ENCODE measurements around the gene MRPL49. TPM values are rescaled to one million over a fixed set of nuclear protein-coding genes. Genes with fewer than 3 reads are reported as not detected.

Gene MRPL49
- total and polyA plus RNA-seq, 9 of the 15 experiments (the other 6 are each of a cell fraction or from before 2014, with no cell fraction given), result 74.3 to 132 (median 91.2) TPM

DNA sequence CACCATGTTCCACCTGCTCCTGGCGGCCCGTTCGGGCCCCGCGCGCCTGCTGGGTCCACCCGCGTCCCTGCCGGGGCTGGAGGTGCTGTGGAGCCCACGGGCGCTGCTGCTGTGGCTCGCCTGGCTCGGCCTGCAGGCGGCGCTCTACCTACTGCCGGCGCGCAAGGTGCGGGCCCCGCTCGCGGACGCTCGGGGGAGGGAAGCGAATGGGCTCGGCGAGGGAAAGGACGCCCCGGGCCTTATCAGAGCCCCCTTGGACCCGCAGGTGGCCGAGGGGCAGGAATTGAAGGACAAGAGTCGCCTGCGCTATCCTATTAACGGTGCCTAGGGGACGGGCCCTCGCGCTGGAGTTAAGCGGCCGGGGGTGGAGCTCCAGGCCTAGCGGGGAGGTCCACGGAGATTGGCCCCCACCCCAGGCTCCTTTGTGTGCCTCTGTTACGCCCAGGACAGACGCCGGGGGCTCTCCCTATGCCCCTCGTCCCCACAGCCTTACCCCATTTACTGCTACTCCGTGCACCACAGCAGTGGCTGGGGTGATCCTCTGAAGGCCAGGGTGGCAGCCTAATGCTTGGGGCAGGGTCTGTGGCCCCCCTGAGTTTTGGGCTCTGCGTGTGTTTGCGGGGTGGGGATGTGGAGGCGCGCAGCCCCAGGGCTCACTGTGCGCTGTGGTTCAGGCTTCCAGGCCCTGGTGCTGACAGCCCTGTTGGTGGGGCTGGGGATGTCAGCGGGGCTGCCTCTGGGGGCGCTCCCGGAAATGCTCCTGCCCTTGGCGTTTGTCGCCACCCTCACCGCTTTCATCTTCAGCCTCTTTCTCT, 9.4 kb upstream of the MRPL49 start (continued):
- TF ChIP-seq, protein P1, sequence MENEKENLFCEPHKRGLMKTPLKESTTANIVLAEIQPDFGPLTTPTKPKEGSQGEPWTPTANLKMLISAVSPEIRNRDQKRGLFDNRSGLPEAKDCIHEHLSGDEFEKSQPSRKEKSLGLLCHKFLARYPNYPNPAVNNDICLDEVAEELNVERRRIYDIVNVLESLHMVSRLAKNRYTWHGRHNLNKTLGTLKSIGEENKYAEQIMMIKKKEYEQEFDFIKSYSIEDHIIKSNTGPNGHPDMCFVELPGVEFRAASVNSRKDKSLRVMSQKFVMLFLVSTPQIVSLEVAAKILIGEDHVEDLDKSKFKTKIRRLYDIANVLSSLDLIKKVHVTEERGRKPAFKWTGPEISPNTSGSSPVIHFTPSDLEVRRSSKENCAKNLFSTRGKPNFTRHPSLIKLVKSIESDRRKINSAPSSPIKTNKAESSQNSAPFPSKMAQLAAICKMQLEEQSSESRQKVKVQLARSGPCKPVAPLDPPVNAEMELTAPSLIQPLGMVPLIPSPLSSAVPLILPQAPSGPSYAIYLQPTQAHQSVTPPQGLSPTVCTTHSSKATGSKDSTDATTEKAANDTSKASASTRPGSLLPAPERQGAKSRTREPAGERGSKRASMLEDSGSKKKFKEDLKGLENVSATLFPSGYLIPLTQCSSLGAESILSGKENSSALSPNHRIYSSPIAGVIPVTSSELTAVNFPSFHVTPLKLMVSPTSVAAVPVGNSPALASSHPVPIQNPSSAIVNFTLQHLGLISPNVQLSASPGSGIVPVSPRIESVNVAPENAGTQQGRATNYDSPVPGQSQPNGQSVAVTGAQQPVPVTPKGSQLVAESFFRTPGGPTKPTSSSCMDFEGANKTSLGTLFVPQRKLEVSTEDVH (IDR thresholded peaks at IDR 0.05; ENCODE audit: low read depth, partially characterized antibody), result no peak
- TF ChIP-seq CBX8 (IDR thresholded peaks at IDR 0.05; ENCODE audit: borderline replicate concordance, extremely low read depth, low read depth, low read length, poor library complexity, severe bottlenecking) (no peak), TAF7 (tag; IDR thresholded peaks at IDR 0.05) (0 out of 2 replicates have a peak, but pooled peaks have one; percentile 24), ZBTB8A (IDR thresholded peaks at IDR 0.05; ENCODE audit: partially characterized antibody) (no peak), XRCC3 (IDR thresholded peaks at IDR 0.05) (no peak), NR1H2 (CRISPR knock-in tag; IDR thresholded peaks at IDR 0.05) (peak; percentile 51; the same call in 1 of the 2 replicates), CCAR2 (IDR thresholded peaks at IDR 0.05; ENCODE audit: low read depth, low read length) (no peak), PRMT5 (CRISPR knock-in tag; IDR thresholded peaks at IDR 0.05) (0 out of 2 replicates have a peak, but pooled peaks have one; percentile 20), PYGO2 (tag; IDR thresholded peaks at IDR 0.05) (no peak), RBM17 (IDR thresholded peaks at IDR 0.05; ENCODE audit: borderline replicate concordance, low read depth, low read length) (no peak), TAF1 (IDR thresholded peaks at IDR 0.05; ENCODE audit: control insufficient read depth, extremely low read depth, insufficient read depth, low read length, severe bottlenecking) (peak; percentile 15), ZNF717 (CRISPR knock-in tag; IDR thresholded peaks at IDR 0.05) (no peak), PTBP1 (IDR thresholded peaks at IDR 0.05; ENCODE audit: low read depth, low read length) (no peak), MAFG (tag; conservative IDR thresholded peaks at IDR 0.05) (no peak), GTF2A2 (tag; IDR thresholded peaks at IDR 0.05) (no peak), MYNN (IDR thresholded peaks at IDR 0.05) (no peak), MYNN (CRISPR knock-in tag; IDR thresholded peaks at IDR 0.05) (no peak)
- TF ChIP-seq, protein P2, sequence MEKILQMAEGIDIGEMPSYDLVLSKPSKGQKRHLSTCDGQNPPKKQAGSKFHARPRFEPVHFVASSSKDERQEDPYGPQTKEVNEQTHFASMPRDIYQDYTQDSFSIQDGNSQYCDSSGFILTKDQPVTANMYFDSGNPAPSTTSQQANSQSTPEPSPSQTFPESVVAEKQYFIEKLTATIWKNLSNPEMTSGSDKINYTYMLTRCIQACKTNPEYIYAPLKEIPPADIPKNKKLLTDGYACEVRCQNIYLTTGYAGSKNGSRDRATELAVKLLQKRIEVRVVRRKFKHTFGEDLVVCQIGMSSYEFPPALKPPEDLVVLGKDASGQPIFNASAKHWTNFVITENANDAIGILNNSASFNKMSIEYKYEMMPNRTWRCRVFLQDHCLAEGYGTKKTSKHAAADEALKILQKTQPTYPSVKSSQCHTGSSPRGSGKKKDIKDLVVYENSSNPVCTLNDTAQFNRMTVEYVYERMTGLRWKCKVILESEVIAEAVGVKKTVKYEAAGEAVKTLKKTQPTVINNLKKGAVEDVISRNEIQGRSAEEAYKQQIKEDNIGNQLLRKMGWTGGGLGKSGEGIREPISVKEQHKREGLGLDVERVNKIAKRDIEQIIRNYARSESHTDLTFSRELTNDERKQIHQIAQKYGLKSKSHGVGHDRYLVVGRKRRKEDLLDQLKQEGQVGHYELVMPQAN (IDR thresholded peaks at IDR 0.05; ENCODE audit: borderline replicate concordance), result peak; percentile 17; the same call in 1 of the 2 replicates
- TF ChIP-seq, protein P3, sequence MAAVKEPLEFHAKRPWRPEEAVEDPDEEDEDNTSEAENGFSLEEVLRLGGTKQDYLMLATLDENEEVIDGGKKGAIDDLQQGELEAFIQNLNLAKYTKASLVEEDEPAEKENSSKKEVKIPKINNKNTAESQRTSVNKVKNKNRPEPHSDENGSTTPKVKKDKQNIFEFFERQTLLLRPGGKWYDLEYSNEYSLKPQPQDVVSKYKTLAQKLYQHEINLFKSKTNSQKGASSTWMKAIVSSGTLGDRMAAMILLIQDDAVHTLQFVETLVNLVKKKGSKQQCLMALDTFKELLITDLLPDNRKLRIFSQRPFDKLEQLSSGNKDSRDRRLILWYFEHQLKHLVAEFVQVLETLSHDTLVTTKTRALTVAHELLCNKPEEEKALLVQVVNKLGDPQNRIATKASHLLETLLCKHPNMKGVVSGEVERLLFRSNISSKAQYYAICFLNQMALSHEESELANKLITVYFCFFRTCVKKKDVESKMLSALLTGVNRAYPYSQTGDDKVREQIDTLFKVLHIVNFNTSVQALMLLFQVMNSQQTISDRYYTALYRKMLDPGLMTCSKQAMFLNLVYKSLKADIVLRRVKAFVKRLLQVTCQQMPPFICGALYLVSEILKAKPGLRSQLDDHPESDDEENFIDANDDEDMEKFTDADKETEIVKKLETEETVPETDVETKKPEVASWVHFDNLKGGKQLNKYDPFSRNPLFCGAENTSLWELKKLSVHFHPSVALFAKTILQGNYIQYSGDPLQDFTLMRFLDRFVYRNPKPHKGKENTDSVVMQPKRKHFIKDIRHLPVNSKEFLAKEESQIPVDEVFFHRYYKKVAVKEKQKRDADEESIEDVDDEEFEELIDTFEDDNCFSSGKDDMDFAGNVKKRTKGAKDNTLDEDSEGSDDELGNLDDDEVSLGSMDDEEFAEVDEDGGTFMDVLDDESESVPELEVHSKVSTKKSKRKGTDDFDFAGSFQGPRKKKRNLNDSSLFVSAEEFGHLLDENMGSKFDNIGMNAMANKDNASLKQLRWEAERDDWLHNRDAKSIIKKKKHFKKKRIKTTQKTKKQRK (IDR thresholded peaks at IDR 0.05; ENCODE audit: borderline replicate concordance, low read depth, low read length), result no peak
